HepG2 (cell line): ENCODE measurements around the gene ZSCAN26. TPM values are rescaled to one million over a fixed set of nuclear protein-coding genes. Genes with fewer than 3 reads are reported as not detected.

Experiments
- ARID3A ChIP-seq: IDR thresholded peaks from 2 replicates; pipeline ENCODE4 v1.6.1; 2012; ENCODE audit warnings: low read depth, low read length, improper control_type of control experiment
- ASH2L ChIP-seq: fragments of 300-600, 200-600 bp; sonication (generic); IDR thresholded peaks from 2 replicates; pipeline ENCODE4 v1.7.0; 2017; ENCODE audit warnings: low read depth, mild to moderate bottlenecking, moderate library complexity, mixed read lengths, low read length; ENCODE audit not compliant: insufficient read length
- CBX1 ChIP-seq: IDR thresholded peaks from one replicate; pipeline ENCODE4 v1.6.1; 2016; ENCODE audit warnings: antibody characterized with exemption, low read depth
- EEA1 ChIP-seq: sonication (generic); formaldehyde crosslinking; IDR thresholded peaks from 2 replicates; pipeline ENCODE4 v1.5.1; 2020; ENCODE audit warnings: mild to moderate bottlenecking, missing genetic modification reagents, borderline replicate concordance
- FOXK2 ChIP-seq: fragments of 450-650 bp; IDR thresholded peaks from 2 replicates; pipeline ENCODE4 v1.6.1; 2016
- HDAC2 ChIP-seq: sonication (generic); formaldehyde crosslinking; IDR thresholded peaks from 2 replicates; pipeline ENCODE4 v1.4.0; 2020; ENCODE audit warnings: missing genetic modification reagents
- KDM2A ChIP-seq: sonication (generic); formaldehyde crosslinking; IDR thresholded peaks from 2 replicates; pipeline ENCODE4 v1.4.0; 2020; ENCODE audit warnings: low read depth, missing genetic modification reagents, borderline replicate concordance
- MBD4 ChIP-seq: IDR thresholded peaks from 2 replicates; pipeline ENCODE4 v1.6.1; 2012; ENCODE audit warnings: low read length, inconsistent platforms, borderline replicate concordance
- MEIS1 ChIP-seq: sonication (generic); formaldehyde crosslinking; IDR thresholded peaks from 2 replicates; pipeline ENCODE4 v1.9.0; 2021; ENCODE audit warnings: mild to moderate bottlenecking, missing genetic modification reagents, moderate library complexity, borderline replicate concordance
- MZF1 ChIP-seq: sonication (generic); formaldehyde crosslinking; IDR thresholded peaks from 2 replicates; pipeline ENCODE4 v1.8.1; 2023; ENCODE audit warnings: mild to moderate bottlenecking, missing genetic modification reagents, borderline replicate concordance
- PCBP1 ChIP-seq: fragments of 200-400 bp; formaldehyde crosslinking; IDR thresholded peaks from 2 replicates; pipeline ENCODE4 v1.6.1; 2017; ENCODE audit warnings: mild to moderate bottlenecking, low read depth, low read length, borderline replicate concordance
- PHF8 ChIP-seq: sonication (generic); formaldehyde crosslinking; IDR thresholded peaks from 2 replicates; pipeline ENCODE4 v1.5.0; 2020; ENCODE audit warnings: missing genetic modification reagents
- SIX1 ChIP-seq: sonication (generic); formaldehyde crosslinking; IDR thresholded peaks from 2 replicates; pipeline ENCODE4 v1.4.0; 2020; ENCODE audit warnings: missing genetic modification reagents, borderline replicate concordance
- SP1 ChIP-seq, 2 experiments: fragments of 450-650 bp in 1 of 2; sonication (generic) in 1 of 2; formaldehyde crosslinking in 1 of 2; IDR thresholded peaks; 2 replicates each; pipeline versions ENCODE4 v1.4.0 to v1.6.1; 2016 to 2020; ENCODE audit warnings: missing genetic modification reagents in 1 of 2
- TIGD3 ChIP-seq: sonication (generic); formaldehyde crosslinking; IDR thresholded peaks from 2 replicates; pipeline ENCODE4 v1.5.1; 2020; ENCODE audit warnings: mild to moderate bottlenecking, missing genetic modification reagents, borderline replicate concordance
- TP53 ChIP-seq: sonication (generic); formaldehyde crosslinking; conservative IDR thresholded peaks from 2 replicates; pipeline ENCODE4 v1.4.0; 2020; ENCODE audit warnings: missing genetic modification reagents
- U2AF1 ChIP-seq: fragments of 200-400 bp; formaldehyde crosslinking; optimal IDR thresholded peaks from 2 replicates; pipeline ENCODE3; 2017; ENCODE audit warnings: mild to moderate bottlenecking, low read depth, low read length
- ZNF101 ChIP-seq: sonication (generic); formaldehyde crosslinking; IDR thresholded peaks from 2 replicates; pipeline ENCODE4 v1.4.0; 2020; ENCODE audit warnings: mild to moderate bottlenecking, low read depth, missing genetic modification reagents, borderline replicate concordance
- ZNF263 ChIP-seq: sonication (generic); formaldehyde crosslinking; IDR thresholded peaks from 2 replicates; pipeline ENCODE4 v1.4.0; 2020; ENCODE audit warnings: missing genetic modification reagents
- ZNF431 ChIP-seq: sonication (generic); formaldehyde crosslinking; IDR thresholded peaks from 2 replicates; pipeline ENCODE4 v1.9.0; 2022; ENCODE audit warnings: missing genetic modification reagents, low read depth, mild to moderate bottlenecking, borderline replicate concordance
- ZNF574 ChIP-seq: sonication (generic); formaldehyde crosslinking; IDR thresholded peaks from 2 replicates; pipeline ENCODE4 v1.4.0; 2020; ENCODE audit warnings: missing genetic modification reagents
- polyA plus RNA-seq, 8 experiments: library from polyadenylated mRNA; depleted of rRNA in 3 of 8; stranded (reverse) in 7 of 8; unstranded in 1 of 8; fragments of >200 nt; fragmentation: Illumina TruSeq in 4 of 8; extraction: Trizol in 4 of 8; gene quantifications; 2 replicates each; pipeline versions ENCODE4 v1.2.1 to v1.2.3, GENCODE V29; 2011 to 2016; ENCODE audit warnings: low read depth in 4 of 8, missing spikeins in 1 of 8, mixed read lengths in 1 of 8; ENCODE audit not compliant: insufficient read depth in 1 of 8
- total RNA-seq, 5 experiments: library from RNA; depleted of rRNA; stranded (reverse); fragments of >200 nt; fragmentation: Illumina TruSeq; extraction: Trizol; gene quantifications; 2 replicates each; pipeline ENCODE4 v1.2.3, GENCODE V29; 2016; ENCODE audit warnings: low read depth in 1 of 5

Gene ZSCAN26
- total and polyA plus RNA-seq, 2 of the 13 experiments (the other 11 are each of a cell fraction or from before 2014, with no cell fraction given) = 12.0 to 15.6 TPM

GRCh38 chr6:28218312-28219248 lies 48.4 kb upstream of the ZSCAN26 start (continued):
- TF ChIP-seq ZNF574 (CRISPR knock-in tag) (peak; percentile 96), ARID3A (peak; percentile 6; the same call in 1 of the 2 replicates), ZNF431 (CRISPR knock-in tag) (no peak; the same call in 1 of the 2 replicates), PCBP1 (no peak), HDAC2 (0 out of 2 replicates have a peak, but pooled peaks have one; percentile 11), ASH2L (peak; percentile 94), EEA1 (CRISPR knock-in tag) (no peak), SP1 (IDR thresholded peaks at IDR 0.05) (no peak), SP1 (CRISPR knock-in tag; IDR thresholded peaks at IDR 0.05) (no peak), MBD4 (no peak), U2AF1 (peak; percentile 76), ZNF101 (0 out of 2 replicates have a peak, but pooled peaks have one; percentile 52), PHF8 (peak; percentile 85), CBX1 (peak; percentile 74), FOXK2 (no peak), ZNF263 (peak; percentile 65), TP53 (no peak), KDM2A (peak; percentile 74), MZF1 (CRISPR knock-in tag) (no peak), SIX1 (CRISPR knock-in tag) (no peak), MEIS1 (CRISPR knock-in tag) (no peak), TIGD3 (CRISPR knock-in tag) (no peak)
